HG03520 (cell line): ENCODE measurements around the gene TFDP2.
"Not testable (repeated sequence)": the region's sequence is repeated elsewhere in the genome, so short reads cannot be mapped to it uniquely, and the experiment has no call there.

Source experiments
- ATAC-seq: cut with Tn5 transposase; IDR thresholded peaks from one replicate; pipeline ENCODE4 v1.9.1; 2021; ENCODE audit warnings: mild to moderate bottlenecking, moderate library complexity; ENCODE audit not compliant: unreplicated experiment

The TFDP2 gene

GRCh38 chr3:142148792-142149672 is at the start of gene TFDP2:
TSS of gene TFDP2 (minus strand) at chr3:142149544. CDS start at chr3:142101749, 47,795 bp downstream.
- ATAC-seq: peak; percentile 99

- no peak for ATAC-seq
Measured at GRCh38 chr3:142188846-142189245, 39.5 kb upstream of the TFDP2 start.

GRCh38 chr3:142180761-142181362 is 31.5 kb upstream of the TFDP2 start:
- no peak for ATAC-seq

DNA sequence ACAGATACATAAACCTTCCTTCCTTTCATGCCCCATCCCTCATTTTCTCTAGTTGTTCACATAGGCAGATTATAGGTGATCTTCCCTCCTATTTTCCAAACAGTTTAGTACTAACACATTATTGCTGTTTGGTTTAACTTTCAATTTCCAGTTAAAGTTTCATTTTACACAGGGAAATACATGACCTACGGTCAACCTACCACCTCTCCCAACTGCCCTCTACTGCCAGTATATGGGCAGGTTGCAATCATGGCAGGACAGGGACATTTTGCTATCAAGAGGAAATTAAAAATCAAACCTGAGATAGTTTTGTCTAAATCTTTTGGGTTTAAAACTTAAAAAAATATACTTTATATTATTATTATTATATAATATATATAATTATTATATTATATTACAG is 26.1 kb upstream of the TFDP2 start:
- ATAC-seq: no peak

- ATAC-seq: no peak
Measured at GRCh38 chr3:142174559-142174958, 25.2 kb upstream of the TFDP2 start.

- no peak for ATAC-seq
Measured at GRCh38 chr3:142168514-142168913, 19.2 kb upstream of the TFDP2 start.

DNA sequence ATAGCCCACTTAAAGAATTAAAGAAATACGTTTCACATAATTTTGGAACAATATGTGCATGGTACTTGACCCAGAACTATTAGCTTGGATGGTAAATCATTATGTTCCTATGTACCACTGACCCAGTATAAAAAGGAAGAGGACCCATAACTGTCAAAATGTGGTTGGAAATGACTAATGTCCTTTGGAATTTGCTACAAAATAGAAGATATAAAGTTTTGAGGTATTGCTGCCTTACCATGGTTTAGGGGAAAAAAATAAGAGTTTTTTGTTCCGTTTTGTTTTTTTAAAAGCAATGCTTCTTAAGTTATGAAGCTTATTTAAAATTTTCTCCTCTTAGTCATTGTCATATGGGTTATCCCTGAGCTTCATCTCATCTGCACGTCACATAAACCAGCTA is 15.8 kb upstream of the TFDP2 start:
- no peak for ATAC-seq

DNA sequence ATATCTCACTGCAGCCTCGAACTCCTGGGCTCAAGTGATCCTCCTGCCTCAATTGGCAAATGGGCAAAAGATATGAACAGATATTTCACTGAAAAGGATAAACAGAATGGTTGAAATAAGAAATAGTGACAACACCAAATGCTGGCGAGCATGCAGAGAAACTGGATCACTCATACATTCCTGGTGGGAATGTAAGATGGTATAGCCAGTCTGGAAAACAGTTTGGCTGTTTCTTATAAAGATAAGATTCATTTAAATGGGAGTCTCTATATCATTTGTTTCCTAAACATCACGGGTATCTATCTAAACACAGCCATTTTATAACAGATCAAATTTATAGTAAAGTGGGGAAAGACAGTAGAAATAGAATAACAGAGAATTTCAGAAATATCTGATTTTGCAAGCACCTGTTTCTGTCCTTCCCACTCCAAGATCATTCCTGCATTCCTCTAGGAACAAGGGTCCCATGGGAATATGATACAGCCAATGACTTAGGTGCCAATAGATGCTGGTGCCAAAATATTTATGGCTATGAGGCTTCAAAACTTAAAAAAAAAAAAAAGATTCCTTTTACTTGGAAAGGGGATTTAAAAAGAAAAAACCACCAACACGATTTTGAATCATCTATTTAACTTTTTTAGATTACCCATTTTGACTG is 9.9 kb upstream of the TFDP2 start:
- ATAC-seq: no peak

- ATAC-seq: no peak
Measured at GRCh38 chr3:142154186-142154585, 4.8 kb upstream of the TFDP2 start.

DNA sequence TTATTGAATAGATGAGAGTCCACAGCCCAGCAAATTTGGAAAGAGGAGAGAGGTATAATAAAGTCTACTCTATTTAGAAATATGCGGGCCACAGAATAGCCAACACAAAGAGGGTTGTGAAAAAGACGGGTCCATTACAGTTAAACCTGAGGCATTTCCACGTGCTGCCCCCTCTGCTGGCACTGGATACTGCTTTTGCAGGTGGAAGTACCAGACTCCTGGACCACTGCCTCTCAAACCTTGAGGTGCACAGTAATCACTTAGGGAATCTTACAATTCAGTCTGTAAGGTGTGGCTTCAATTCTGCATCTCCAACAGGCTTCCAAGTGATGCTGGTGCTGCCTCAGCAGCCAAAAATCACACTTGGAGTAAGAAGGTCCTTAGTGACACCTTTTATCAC is 3.0 kb upstream of the TFDP2 start:
- no peak for ATAC-seq

GRCh38 chr3:142151828-142152227 is 2.5 kb upstream of the TFDP2 start:
- ATAC-seq: no peak

DNA sequence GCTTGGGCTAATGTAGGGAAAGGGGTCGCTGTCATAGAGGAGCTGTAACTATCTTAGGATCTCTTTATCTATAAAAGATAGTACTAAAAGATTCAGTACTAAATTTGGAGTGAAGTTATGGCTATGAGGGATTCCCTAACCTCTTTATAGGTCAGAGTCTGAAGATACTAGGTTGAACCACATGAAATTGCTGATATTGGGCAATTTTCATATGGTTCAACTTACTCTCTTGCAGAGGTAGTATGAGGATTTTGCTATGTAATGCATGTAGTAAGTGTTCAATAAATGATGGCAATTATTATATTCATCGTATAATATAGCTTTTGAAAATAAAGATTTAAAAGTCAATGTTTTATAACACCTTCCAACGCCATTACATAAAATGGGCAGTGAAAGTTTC is 1.9 kb upstream of the TFDP2 start:
- no peak for ATAC-seq

DNA sequence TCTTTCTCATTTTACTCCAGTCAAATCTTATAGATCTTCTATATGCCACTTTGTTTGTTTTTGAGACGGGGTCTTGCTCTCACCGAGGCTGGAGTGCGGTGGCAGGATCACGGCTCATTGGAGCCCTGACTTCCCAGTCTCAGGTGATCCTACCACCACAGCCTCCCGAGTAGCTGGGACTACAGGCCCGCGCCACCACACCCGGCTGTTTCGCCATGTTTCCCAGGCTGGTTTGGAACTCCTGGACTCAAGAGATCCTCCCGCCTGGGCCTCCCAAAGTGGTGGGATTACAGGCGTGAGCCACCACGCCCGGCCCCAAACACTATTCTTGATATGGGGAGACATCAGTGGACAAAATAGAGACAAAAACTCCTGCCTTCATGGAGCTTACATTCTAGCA is 927 bp upstream of the TFDP2 start:
- no peak for ATAC-seq

DNA sequence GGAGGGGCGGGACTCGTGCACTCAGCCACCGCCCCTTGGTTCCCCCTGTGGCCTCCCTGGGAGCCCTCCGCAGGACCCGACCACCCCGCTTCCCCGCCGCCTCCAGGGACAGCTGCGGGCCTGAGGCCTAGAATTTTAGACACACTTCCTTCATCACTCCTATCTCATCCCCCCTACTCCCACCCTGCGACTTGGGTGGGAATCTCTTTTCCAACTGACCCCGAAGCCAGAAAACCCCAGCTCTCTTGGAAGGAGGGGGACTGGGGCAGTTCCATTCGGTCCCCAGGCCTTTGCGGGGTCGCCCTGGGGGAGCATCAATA is 289 bp upstream of the TFDP2 start:
- ATAC-seq: no peak

GRCh38 chr3:142148044-142148791 is 1.1 kb downstream of the TFDP2 start:
- ATAC-seq: no peak

DNA sequence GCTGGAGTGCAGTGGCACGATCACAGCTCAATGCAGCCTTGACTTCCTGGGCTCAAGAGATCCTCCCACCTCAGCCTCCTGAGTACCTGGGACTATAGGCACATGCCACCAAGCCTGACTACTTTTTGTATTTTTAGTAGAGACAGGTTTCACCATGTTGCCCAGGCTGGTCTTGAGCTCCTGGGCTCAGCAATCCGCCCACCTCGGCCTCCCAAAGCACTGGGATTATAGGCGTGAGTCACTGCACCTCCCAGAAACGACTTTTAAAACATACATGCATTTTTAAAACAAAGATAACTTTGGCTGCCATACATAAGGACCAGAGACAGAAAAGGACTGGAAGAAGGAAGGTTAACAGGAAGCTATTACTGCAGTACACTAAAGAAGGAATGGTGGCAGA is 4.8 kb downstream of the TFDP2 start:
- not testable (repeated sequence) for ATAC-seq

DNA sequence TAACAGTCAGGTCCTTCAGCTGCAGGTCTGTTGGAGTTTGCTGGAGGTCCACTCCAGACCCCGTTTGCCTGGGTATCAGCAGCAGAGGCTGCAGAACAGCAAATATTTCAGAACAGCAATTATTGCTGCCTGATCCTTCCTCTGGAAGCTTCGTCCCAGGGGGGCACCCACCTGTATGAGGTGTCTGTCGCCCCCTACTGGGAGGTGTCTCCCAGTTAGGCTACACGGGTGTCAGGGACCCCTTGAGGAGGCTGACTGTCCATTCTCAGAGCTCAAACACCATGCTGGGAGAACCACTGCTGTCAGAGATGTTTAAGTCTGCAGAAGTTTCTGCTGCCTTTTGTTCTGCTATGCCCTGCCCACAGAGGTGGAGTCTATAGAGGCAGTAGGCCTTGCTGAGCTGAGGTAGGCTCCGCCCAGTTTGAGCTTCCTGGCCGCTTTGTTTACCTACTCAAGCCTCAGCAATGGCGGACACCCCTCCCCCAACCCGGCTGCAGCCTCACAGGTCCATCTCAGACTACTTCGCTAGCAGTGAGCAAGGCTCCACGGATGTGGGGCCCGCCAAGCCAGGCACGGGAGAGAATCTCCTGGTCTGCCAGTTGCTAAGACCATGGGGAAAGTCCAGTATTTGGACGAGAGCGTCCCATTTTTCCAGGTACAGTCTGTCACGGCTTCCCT is 8.6 kb downstream of the TFDP2 start:
- not testable (repeated sequence) for ATAC-seq

GRCh38 chr3:142137089-142137488 is 12.3 kb downstream of the TFDP2 start:
- not testable (repeated sequence) for ATAC-seq

GRCh38 chr3:142134799-142135325 is 14.5 kb downstream of the TFDP2 start:
- ATAC-seq: no peak

DNA sequence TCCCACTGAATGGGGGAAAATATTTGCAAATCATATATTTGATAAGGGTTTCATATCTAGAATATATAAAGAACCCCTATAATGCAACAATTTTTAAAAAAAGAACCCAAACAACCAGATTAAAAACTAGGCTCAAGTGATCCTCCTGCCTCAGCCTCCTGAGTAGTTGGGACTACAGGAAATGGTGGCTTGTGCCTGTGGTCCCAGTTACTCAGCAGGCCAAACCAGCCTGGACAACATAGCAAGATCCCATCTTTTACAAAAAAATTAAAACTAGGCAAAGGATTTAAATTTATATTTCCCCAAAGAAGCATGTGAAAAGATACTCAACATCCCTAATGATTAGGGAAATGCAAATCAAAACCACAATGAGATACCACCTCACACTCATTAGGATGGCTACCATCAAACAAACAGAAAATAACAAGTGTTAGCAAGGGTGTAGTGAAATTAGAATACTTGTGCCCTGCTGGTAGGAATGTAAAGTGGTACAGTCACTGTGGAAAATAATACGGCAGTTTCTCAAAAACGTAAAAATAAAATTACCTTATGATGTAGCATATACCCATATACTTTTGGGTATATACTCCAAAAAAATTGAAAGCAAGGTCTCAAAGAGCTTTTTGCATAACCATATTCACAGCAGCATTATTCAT is 19.7 kb downstream of the TFDP2 start:
- no peak for ATAC-seq
